HepG2 (cell line): ENCODE measurements around the gene GCDH. TPM values are rescaled to one million over a fixed set of nuclear protein-coding genes. Genes with fewer than 3 reads are reported as not detected.
A peak's percentile ranks its signal among the peaks of the same experiment; 100 is the strongest.

Source experiments
- CSRNP1 ChIP-seq: sonication (generic); formaldehyde crosslinking; IDR thresholded peaks from 2 replicates; pipeline ENCODE4 v1.8.1; 2023; ENCODE audit warnings: mild to moderate bottlenecking, missing genetic modification reagents
- GZF1 ChIP-seq: sonication (generic); formaldehyde crosslinking; IDR thresholded peaks from 2 replicates; pipeline ENCODE4 v1.5.1; 2020; ENCODE audit warnings: mild to moderate bottlenecking, missing genetic modification reagents
- KLF9 ChIP-seq: IDR thresholded peaks from 2 replicates; pipeline ENCODE4 v1.6.1; 2016; ENCODE audit warnings: low read depth
- MAFG ChIP-seq: sonication (generic); formaldehyde crosslinking; IDR thresholded peaks from 2 replicates; pipeline ENCODE4 v1.5.1; 2020; ENCODE audit warnings: mild to moderate bottlenecking, missing genetic modification reagents
- MATR3 ChIP-seq: sonication (generic); formaldehyde crosslinking; IDR thresholded peaks from 2 replicates; pipeline ENCODE4 v1.4.0; 2020; ENCODE audit warnings: missing genetic modification reagents
- MTA1 ChIP-seq: sonication (generic); formaldehyde crosslinking; IDR thresholded peaks from 2 replicates; pipeline ENCODE4 v1.4.0; 2020; ENCODE audit warnings: missing genetic modification reagents, mild to moderate bottlenecking, borderline replicate concordance
- MTF1 ChIP-seq: sonication (generic); formaldehyde crosslinking; IDR thresholded peaks from 2 replicates; pipeline ENCODE4 v1.5.0; 2020; ENCODE audit warnings: missing genetic modification reagents
- NR2C2 ChIP-seq: sonication (generic); formaldehyde crosslinking; IDR thresholded peaks from 2 replicates; pipeline ENCODE4 v1.4.0; 2020; ENCODE audit warnings: missing genetic modification reagents, mild to moderate bottlenecking, moderate library complexity, borderline replicate concordance
- NR2F1 ChIP-seq, 2 experiments: fragments of 450-650 bp in 1 of 2; formaldehyde crosslinking in 1 of 2; IDR thresholded peaks; 2 replicates each; pipeline versions ENCODE4 v1.5.0 to v1.6.1; 2016 to 2020; ENCODE audit warnings: mild to moderate bottlenecking in 1 of 2, missing compliant biosample characterization in 1 of 2, missing genetic modification reagents in 1 of 2, moderate library complexity in 1 of 2
- POLR2G ChIP-seq: fragments of 200-400 bp; formaldehyde crosslinking; IDR thresholded peaks from 2 replicates; pipeline ENCODE4 v1.6.1; 2018; ENCODE audit warnings: mild to moderate bottlenecking, low read depth, low read length, moderate library complexity
- REXO4 ChIP-seq: sonication (generic); formaldehyde crosslinking; IDR thresholded peaks from 2 replicates; pipeline ENCODE4 v1.8.0; 2022; ENCODE audit warnings: missing genetic modification reagents, mild to moderate bottlenecking, borderline replicate concordance
- SIN3B ChIP-seq: fragments of 150-350 bp; IDR thresholded peaks from 2 replicates; pipeline ENCODE4 v1.6.1; 2014; ENCODE audit warnings: low read length
- SMAD1 ChIP-seq: sonication (generic); formaldehyde crosslinking; IDR thresholded peaks from 2 replicates; pipeline ENCODE4 v1.4.0; 2020; ENCODE audit warnings: missing genetic modification reagents, low read depth, mild to moderate bottlenecking, borderline replicate concordance
- THAP11 ChIP-seq: IDR thresholded peaks from 2 replicates; pipeline ENCODE4 v1.6.1; 2016; ENCODE audit warnings: missing biosample characterization, missing genetic modification reagents
- ZBTB10 ChIP-seq: sonication (generic); formaldehyde crosslinking; IDR thresholded peaks from 2 replicates; pipeline ENCODE4 v1.4.0; 2020; ENCODE audit warnings: missing genetic modification reagents, borderline replicate concordance
- ZFX ChIP-seq: sonication (generic); formaldehyde crosslinking; IDR thresholded peaks from 2 replicates; pipeline ENCODE4 v1.4.0; 2020; ENCODE audit warnings: mild to moderate bottlenecking, low read depth, missing genetic modification reagents, moderate library complexity
- ZNF10 ChIP-seq: sonication (generic); formaldehyde crosslinking; IDR thresholded peaks from 2 replicates; pipeline ENCODE4 v1.4.0; 2020; ENCODE audit warnings: mild to moderate bottlenecking, low read depth, missing genetic modification reagents, borderline replicate concordance
- ZNF333 ChIP-seq: sonication (generic); formaldehyde crosslinking; IDR thresholded peaks from 2 replicates; pipeline ENCODE4 v1.4.0; 2020; ENCODE audit warnings: mild to moderate bottlenecking, missing genetic modification reagents, borderline replicate concordance
- ZNF556 ChIP-seq: sonication (generic); formaldehyde crosslinking; IDR thresholded peaks from 2 replicates; pipeline ENCODE4 v1.4.0; 2020; ENCODE audit warnings: mild to moderate bottlenecking, missing genetic modification reagents, borderline replicate concordance
- ZNF564 ChIP-seq: sonication (generic); formaldehyde crosslinking; IDR thresholded peaks from 2 replicates; pipeline ENCODE4 v1.8.1; 2023; ENCODE audit warnings: mild to moderate bottlenecking, missing genetic modification reagents
- ZNF567 ChIP-seq: sonication (generic); formaldehyde crosslinking; IDR thresholded peaks from 2 replicates; pipeline ENCODE4 v1.8.1; 2023; ENCODE audit warnings: mild to moderate bottlenecking, missing genetic modification reagents, borderline replicate concordance
- ZNF781 ChIP-seq: sonication (generic); formaldehyde crosslinking; IDR thresholded peaks from 2 replicates; pipeline ENCODE4 v1.5.1; 2020; ENCODE audit warnings: borderline replicate concordance, mild to moderate bottlenecking, missing genetic modification reagents; ENCODE audit errors: not compliant biosample characterization
- polyA plus RNA-seq, 8 experiments: library from polyadenylated mRNA; depleted of rRNA in 3 of 8; stranded (reverse) in 7 of 8; unstranded in 1 of 8; fragments of >200 nt; fragmentation: Illumina TruSeq in 4 of 8; extraction: Trizol in 4 of 8; gene quantifications; 2 replicates each; pipeline versions ENCODE4 v1.2.1 to v1.2.3, GENCODE V29; 2011 to 2016; ENCODE audit warnings: low read depth in 4 of 8, missing spikeins in 1 of 8, mixed read lengths in 1 of 8; ENCODE audit not compliant: insufficient read depth in 1 of 8
- total RNA-seq, 5 experiments: library from RNA; depleted of rRNA; stranded (reverse); fragments of >200 nt; fragmentation: Illumina TruSeq; extraction: Trizol; gene quantifications; 2 replicates each; pipeline ENCODE4 v1.2.3, GENCODE V29; 2016; ENCODE audit warnings: low read depth in 1 of 5
- TF ChIP-seq, protein P1 (sequence below): sonication (generic); formaldehyde crosslinking; IDR thresholded peaks from 2 replicates; pipeline ENCODE4 v1.4.0; 2020; ENCODE audit warnings: missing genetic modification reagents

GCDH gene
- total and polyA plus RNA-seq, 2 of the 13 experiments (the other 11 are each of a cell fraction or from before 2014, with no cell fraction given), result 15.1 to 38.0 TPM

DNA sequence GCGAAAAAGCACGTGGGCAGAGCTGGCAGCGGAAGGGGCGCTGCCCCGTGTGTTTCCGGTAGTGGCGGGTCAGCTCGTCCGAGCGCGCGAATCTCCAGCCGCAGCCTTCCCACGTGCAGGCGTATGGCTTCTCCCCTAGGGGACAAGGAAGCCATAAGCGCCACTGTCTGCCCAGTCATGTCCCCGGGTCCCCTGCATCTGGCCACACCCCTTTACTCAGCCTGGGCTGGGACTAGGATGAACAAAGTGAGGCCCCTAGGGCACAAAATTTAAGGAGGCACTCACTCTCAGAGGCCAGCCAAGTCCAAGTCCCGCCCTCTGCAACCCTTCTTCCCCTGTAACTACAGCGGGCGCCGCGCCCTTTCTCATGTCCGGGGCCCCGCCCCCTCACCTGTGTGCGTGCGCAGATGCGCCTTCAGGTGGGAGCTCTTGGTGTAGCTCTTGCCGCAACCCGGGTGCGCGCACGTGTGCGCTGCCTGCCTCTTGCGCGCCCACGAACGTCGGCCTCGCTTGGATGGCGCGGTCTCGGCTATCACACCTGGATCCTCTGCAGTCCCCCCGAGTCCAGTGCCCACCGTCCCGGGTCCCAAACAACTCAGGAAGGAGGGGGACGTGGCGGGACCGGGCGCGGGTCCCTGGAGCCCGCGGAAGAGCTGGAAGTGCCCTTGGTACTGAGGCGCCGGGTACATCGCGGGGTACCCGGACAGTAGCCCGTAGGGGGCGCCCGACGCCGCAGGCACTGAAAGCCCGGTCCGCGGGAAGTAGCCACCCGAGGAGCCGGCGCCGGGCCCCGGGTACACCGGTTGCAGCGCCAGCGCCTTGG, 5.8 kb upstream of the GCDH start (continued):
- TF ChIP-seq ZBTB10 (peak; percentile 75; the same call in 1 of the 2 replicates), CSRNP1 (no peak; the same call in 1 of the 2 replicates), MAFG (CRISPR knock-in tag) (no peak), MTF1 (CRISPR knock-in tag) (no peak), ZNF781 (CRISPR knock-in tag) (no peak), ZNF333 (CRISPR knock-in tag) (no peak), KLF9 (CRISPR knock-in tag) (no peak), NR2C2 (CRISPR knock-in tag) (no peak), NR2F1 (CRISPR knock-in tag; IDR thresholded peaks at IDR 0.05) (no peak), REXO4 (CRISPR knock-in tag) (no peak), ZNF564 (CRISPR knock-in tag) (0 out of 2 replicates have a peak, but pooled peaks have one; percentile 19), ZFX (no peak; the same call in 1 of the 2 replicates), SMAD1 (CRISPR knock-in tag) (no peak), MTA1 (CRISPR knock-in tag) (peak; percentile 24; the same call in 1 of the 2 replicates), SIN3B (no peak), GZF1 (CRISPR knock-in tag) (no peak), MATR3 (CRISPR knock-in tag) (no peak), ZNF567 (CRISPR knock-in tag) (no peak), ZNF556 (no peak), THAP11 (peak; percentile 17; the same call in 1 of the 2 replicates), POLR2G (peak; percentile 45; the same call in 1 of the 2 replicates), ZNF10 (no peak)
- TF ChIP-seq, protein P1, sequence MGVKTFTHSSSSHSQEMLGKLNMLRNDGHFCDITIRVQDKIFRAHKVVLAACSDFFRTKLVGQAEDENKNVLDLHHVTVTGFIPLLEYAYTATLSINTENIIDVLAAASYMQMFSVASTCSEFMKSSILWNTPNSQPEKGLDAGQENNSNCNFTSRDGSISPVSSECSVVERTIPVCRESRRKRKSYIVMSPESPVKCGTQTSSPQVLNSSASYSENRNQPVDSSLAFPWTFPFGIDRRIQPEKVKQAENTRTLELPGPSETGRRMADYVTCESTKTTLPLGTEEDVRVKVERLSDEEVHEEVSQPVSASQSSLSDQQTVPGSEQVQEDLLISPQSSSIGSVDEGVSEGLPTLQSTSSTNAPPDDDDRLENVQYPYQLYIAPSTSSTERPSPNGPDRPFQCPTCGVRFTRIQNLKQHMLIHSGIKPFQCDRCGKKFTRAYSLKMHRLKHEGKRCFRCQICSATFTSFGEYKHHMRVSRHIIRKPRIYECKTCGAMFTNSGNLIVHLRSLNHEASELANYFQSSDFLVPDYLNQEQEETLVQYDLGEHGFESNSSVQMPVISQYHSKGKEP (CRISPR knock-in tag), result no peak
